Transverse colon (tissue), 4 donors: ENCODE results near the gene HADHB. TPM values are rescaled to one million over a fixed set of nuclear protein-coding genes. Genes with fewer than 3 reads are reported as not detected.
A peak's percentile ranks its signal among the peaks of the same experiment; 100 is the strongest.

ENCODE experiments used
- DNase-seq: peaks from one replicate; pipeline ENCODE4 v3.0.0-alpha.2; 2019
- H3K27ac ChIP-seq, 4 donors: fragments of 200-600 bp; sonication (generic); 2 replicates each; pipeline ENCODE4 v1.5.1; 2016 to 2018; ENCODE audit warnings: inconsistent platforms in 4 of 4
- H3K27me3 ChIP-seq: fragments of 200-600 bp; sonication (generic); 2 replicates; pipeline ENCODE4 v1.5.1; 2017; ENCODE audit warnings: inconsistent platforms
- H3K36me3 ChIP-seq, 4 donors: fragments of 200-600 bp; sonication (generic); 2 replicates each; pipeline ENCODE4 v1.5.1; 2017 to 2019; ENCODE audit warnings: inconsistent platforms in 4 of 4
- H3K4me1 ChIP-seq, 4 donors: fragments of 200-600 bp; sonication (generic); 2 replicates each; pipeline ENCODE4 v1.5.1; 2017 to 2020; ENCODE audit warnings: inconsistent platforms in 4 of 4
- H3K4me3 ChIP-seq, 4 donors: fragments of 200-600 bp; sonication (generic); 1 replicate in 1 of 4; 2 replicates in 3 of 4; pipeline versions ENCODE4 v1.5.1 to v1.6.1; 2017 to 2019; ENCODE audit warnings: inconsistent platforms in 4 of 4
- H3K9me3 ChIP-seq, 2 donors: fragments of 200-600 bp; sonication (generic); 2 replicates each; pipeline ENCODE4 v1.5.1; 2017 to 2019; ENCODE audit warnings: inconsistent platforms in 2 of 2
- CTCF ChIP-seq, 5 experiments: fragments of 200-600 bp in 3 of 5; fragments of 450-650 bp in 2 of 5; sonication (generic) in 3 of 5; IDR thresholded peaks; 1 replicate in 2 of 5; 2 replicates in 3 of 5; pipeline ENCODE4 v1.5.1; 2016 to 2017; ENCODE audit warnings: antibody characterized with exemption in 5 of 5, inconsistent platforms in 3 of 5, mild to moderate bottlenecking in 2 of 5, moderate library complexity in 1 of 5
- EP300 ChIP-seq: sonication (generic); formaldehyde crosslinking; IDR thresholded peaks from one replicate; pipeline ENCODE4 v1.6.1; 2017; ENCODE audit warnings: antibody characterized with exemption, low read depth
- POLR2A ChIP-seq: fragments of 450-650 bp; IDR thresholded peaks from one replicate; pipeline ENCODE4 v1.6.1; 2016; ENCODE audit warnings: antibody characterized with exemption, mild to moderate bottlenecking, moderate library complexity
- POLR2AphosphoS5 ChIP-seq, 3 donors: sonication (generic); formaldehyde crosslinking; IDR thresholded peaks; one replicate each; pipeline ENCODE4 v1.6.1; 2016; ENCODE audit warnings: antibody characterized with exemption in 3 of 3
- WGBS, 2 donors: methylation state at CpG; one replicate each; pipeline ENCODE4 v1.1.5; 2018; ENCODE audit warnings: low coverage in 1 of 2; 5-methylcytosine and 5-hydroxymethylcytosine counted together
- in situ Hi-C, 4 donors: fragments of 200-750 bp; cut with MboI; loops; one replicate each; pipeline versions ENCODE4 v1.15.0 to v1.15.1; 2017; ENCODE audit warnings: low sequenced_read_pairs in 3 of 4, low pct_ligation_motif_present in 1 of 4, low pct_unique_long_range_greater_than_20kb in 1 of 4
- intact Hi-C: fragments of 100-400 bp; cut with DNase I; formaldehyde crosslinking; loops from one replicate; pipeline ENCODE4 v1.15.1; 2023; ENCODE audit warnings: low total_unique reads
- total RNA-seq, 4 donors: library from RNA; depleted of rRNA; stranded (reverse); fragments of >200 nt; gene quantifications; one replicate each; pipeline ENCODE4 v1.1.0, GENCODE V29; 2016

Gene HADHB
- total RNA-seq, 4 donors from 2014 or later, result 53.1 to 182 (median 133) TPM

- Histone ChIP-seq H3K27me3 (no peaks in the 10 kb centered on the region), H3K27ac (peak overlapping the region; percentile 86 to 97 (median 92)), H3K36me3 (peaks cover 0 to 4% (median 0%) of the 10 kb centered on the region in 4 donors), H3K4me3 (peak overlapping the region; percentile 73 to 90 (median 78)), H3K4me1 (peaks cover 21 to 70% (median 49%) of the 10 kb centered on the region in 4 donors), H3K9me3 (no peaks in the 10 kb centered on the region)
- peak; percentile 35 for DNase-seq
- in situ Hi-C loops, result loop anchor here in 1 of 4 donors (25.0 kb wide), 1 partner anchor 94 kb away; the partner anchor contains the start of genes ADGRF3 and SELENOI
- WGBS, 2 donors, result 0 to 1% methylated on average over 15 to 22 of the region's 22 CpGs
- intact Hi-C loops, result loop anchor here (2.0 kb wide), 1 partner anchor 55 kb away; no protein-coding TSS in a partner anchor
- TF ChIP-seq CTCF (IDR thresholded peaks at IDR 0.05) (no peak), POLR2AphosphoS5 (IDR thresholded peaks at IDR 0.05) (no peak), POLR2A (no peak), EP300 (no peak)
These were observed 1.1 kb upstream of the HADHB start for GRCh38 chr2:26243470-26244308.

GRCh38 chr2:26245231-26245732, 543 bp downstream of the HADHB start:
- in situ Hi-C loops, result loop anchor here in 1 of 4 donors (25.0 kb wide), 1 partner anchor 92 kb away; the partner anchor contains the start of genes ADGRF3 and SELENOI
- H3K4me1 ChIP-seq, result peaks cover 19 to 65% (median 45%) of the 10 kb centered on the region in 4 donors
- H3K9me3 ChIP-seq, result no peaks in the 10 kb centered on the region
- TF ChIP-seq CTCF (IDR thresholded peaks at IDR 0.05), result no peak
- peak; percentile 66 for DNase-seq
- WGBS, 2 donors, result 0% methylated on average over 1 to 21 of the region's 21 CpGs
- H3K27ac ChIP-seq, result peak overlapping the region; percentile 86 to 97 (median 92)
- H3K27me3 ChIP-seq, result no peaks in the 10 kb centered on the region
- H3K4me3 ChIP-seq, result peak overlapping the region; percentile 73 to 90 (median 78)
- intact Hi-C loops, result loop anchor here (2.0 kb wide), 1 partner anchor 54 kb away; no protein-coding TSS in a partner anchor
- H3K36me3 ChIP-seq, result no peaks in the 10 kb centered on the region

- no peaks in the 10 kb centered on the region for H3K9me3 ChIP-seq
- intact Hi-C loops (loop anchor here (2.0 kb wide), 1 partner anchor 53 kb away; no protein-coding TSS in a partner anchor), in situ Hi-C loops (loop anchor here in 1 of 4 donors (25.0 kb wide), 1 partner anchor 91 kb away; the partner anchor contains the start of genes ADGRF3 and SELENOI)
- H3K27me3 ChIP-seq, result no peaks in the 10 kb centered on the region
- no peaks in the 10 kb centered on the region for H3K36me3 ChIP-seq
- 9 to 15% methylated on average over 3 of the region's 3 CpGs for WGBS, 2 donors
- H3K4me1 ChIP-seq, result peaks cover 15 to 59% (median 40%) of the 10 kb centered on the region in 4 donors
- DNase-seq, result no peak
- H3K4me3 ChIP-seq, result peak overlapping the region; percentile 73 to 90 (median 78)
- peak overlapping the region; percentile 86 to 97 (median 92) for H3K27ac ChIP-seq
- TF ChIP-seq POLR2A (no peak), CTCF (IDR thresholded peaks at IDR 0.05) (no peak), EP300 (no peak), POLR2AphosphoS5 (IDR thresholded peaks at IDR 0.05) (no peak)
These were observed 1.1 kb downstream of the HADHB start for GRCh38 chr2:26245810-26246209.

GRCh38 chr2:26246818-26247217, 2.1 kb downstream of the HADHB start:
- WGBS, 2 donors, result 57 to 82% methylated on average over 8 to 9 of the region's 9 CpGs
- TF ChIP-seq CTCF (IDR thresholded peaks at IDR 0.05) (no peak), POLR2AphosphoS5 (IDR thresholded peaks at IDR 0.05) (no peak), EP300 (no peak), POLR2A (no peak)
- DNase-seq, result no peak
- Histone ChIP-seq H3K27ac (no peak overlapping the region), H3K27me3 (no peaks in the 10 kb centered on the region), H3K4me3 (no peak overlapping the region), H3K9me3 (no peaks in the 10 kb centered on the region), H3K36me3 (no peaks in the 10 kb centered on the region), H3K4me1 (peaks cover 14 to 56% (median 36%) of the 10 kb centered on the region in 4 donors)
- in situ Hi-C loops, result loop anchor here in 1 of 4 donors (25.0 kb wide), 1 partner anchor 90 kb away; the partner anchor contains the start of genes ADGRF3 and SELENOI
- intact Hi-C loops, result no loop called here
